Sciatic nerve (tissue), 2 donors: ENCODE results near the gene C1orf115. TPM values are rescaled to one million over a fixed set of nuclear protein-coding genes. Genes with fewer than 3 reads are reported as not detected.
"Not testable (repeated sequence)": the region's sequence is repeated elsewhere in the genome, so short reads cannot be mapped to it uniquely, and the experiment has no call there.

Experiments used
- ATAC-seq: fragments of 200-7000 bp; cut with Tn5 transposase; one replicate; pipeline ENCODE4 v1.9.1; 2020; ENCODE audit warnings: mild to moderate bottlenecking, moderate library complexity
- DNase-seq: peaks from one replicate; pipeline ENCODE4 v3.0.0-alpha.2; 2020; ENCODE audit warnings: low spot score
- intact Hi-C: fragments of 100-400 bp; cut with DNase I; formaldehyde crosslinking; loops from one replicate; pipeline ENCODE4 v1.14.2; 2022
- total RNA-seq: library from RNA; stranded (reverse); fragmentation: NEBNext Ultra II Directional; extraction: Animal tissue kit (Norgen Biotek cat#: 25700); gene quantifications from one replicate; pipeline ENCODE4 v1.2.1, GENCODE V29; 2021
- donor health status: DM: no; HTN: no; CAD: no.
- donor health status: DM: no; HTN: no; CAD: no.

Gene C1orf115, protein sequence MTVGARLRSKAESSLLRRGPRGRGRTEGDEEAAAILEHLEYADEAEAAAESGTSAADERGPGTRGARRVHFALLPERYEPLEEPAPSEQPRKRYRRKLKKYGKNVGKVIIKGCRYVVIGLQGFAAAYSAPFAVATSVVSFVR
- total RNA-seq, result 24.3 TPM

DNA sequence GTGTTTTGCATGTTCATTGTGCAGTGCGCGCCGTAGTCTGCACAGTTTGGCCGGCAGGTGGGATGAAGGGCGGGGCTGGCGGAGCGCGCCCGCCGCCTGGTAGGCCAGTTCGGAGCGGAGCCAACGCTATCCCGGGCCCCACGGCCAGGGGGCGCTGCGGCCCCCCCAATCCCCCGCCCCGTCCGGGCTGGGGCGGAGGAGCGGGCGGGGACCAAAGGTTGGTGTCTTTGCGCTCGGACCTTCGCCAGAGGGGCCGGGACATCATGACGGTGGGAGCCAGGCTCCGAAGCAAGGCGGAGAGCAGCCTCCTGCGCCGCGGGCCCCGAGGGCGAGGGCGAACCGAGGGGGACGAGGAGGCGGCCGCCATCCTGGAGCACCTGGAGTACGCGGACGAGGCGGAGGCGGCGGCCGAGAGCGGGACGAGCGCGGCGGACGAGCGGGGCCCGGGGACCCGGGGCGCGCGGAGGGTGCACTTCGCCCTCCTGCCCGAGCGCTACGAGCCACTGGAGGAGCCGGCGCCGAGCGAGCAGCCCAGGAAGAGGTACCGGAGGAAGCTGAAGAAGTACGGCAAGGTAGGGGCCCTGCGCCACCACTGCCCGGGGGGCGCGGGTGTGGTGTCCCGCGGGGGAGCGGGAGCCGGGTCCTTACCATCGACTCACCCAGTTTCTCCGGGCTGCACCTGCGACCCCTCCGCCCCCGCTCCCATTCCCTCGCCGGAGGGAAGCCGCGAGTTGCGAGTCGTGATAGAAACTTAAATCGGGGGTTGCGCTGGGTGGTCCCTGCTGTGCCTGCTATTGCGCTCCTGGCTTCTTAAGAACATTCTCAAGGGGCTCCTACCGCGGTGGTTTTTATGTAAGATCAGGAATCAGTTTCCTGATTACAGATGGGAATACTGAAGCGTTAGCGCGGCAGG lies at the start of gene C1orf115:
Gene C1orf115 (plus strand): TSS at position 224 of the 913 bp plus-strand sequence. CDS start 40 bp downstream, at position 264.
- ATAC-seq (peak; percentile 85), DNase-seq (peak; percentile 82)
- intact Hi-C loops, result no loop called here

DNA sequence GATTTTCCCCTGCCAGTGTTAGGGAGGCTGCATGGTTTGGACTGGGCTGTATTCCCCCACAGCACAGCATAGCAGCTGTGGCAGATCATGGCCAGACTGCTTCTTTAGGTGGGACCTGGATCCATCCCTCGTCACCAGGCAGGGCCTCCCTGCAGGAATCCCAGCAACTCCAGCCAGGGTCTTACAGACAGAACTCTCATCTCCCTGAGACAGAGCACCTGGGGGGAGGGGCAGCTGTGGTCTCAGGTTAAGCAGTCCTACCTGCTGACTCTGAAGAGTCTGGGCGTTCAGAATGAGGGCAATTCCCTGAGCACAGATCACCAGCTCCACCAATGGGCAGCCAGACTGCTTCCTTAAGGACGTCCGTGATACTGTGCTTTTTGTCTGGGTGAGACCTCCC lies 47.9 kb upstream of the C1orf115 start:
- ATAC-seq (no peak), DNase-seq (no peak)
- intact Hi-C loops, result no loop called here

DNA sequence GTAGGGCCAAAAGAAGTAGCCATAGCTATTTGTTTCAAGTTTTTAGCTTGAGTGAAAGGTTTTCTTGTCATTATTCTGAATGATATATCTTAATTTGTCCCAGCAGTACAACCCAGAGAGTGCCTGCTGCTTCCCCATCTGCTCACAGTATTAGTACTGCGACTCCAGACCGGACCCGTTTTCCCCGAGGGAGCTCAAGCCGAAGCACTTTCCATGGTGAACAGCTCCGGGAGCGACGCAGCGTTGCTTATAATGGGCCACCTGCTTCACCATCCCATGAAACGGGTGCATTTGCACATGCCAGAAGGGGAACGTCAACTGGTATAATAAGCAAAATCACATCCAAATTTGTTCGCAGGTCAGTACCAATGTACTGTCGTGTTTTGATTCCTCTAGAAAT lies 37.2 kb upstream of the C1orf115 start:
- intact Hi-C loops, result no loop called here
- ATAC-seq (no peak), DNase-seq (no peak)

DNA sequence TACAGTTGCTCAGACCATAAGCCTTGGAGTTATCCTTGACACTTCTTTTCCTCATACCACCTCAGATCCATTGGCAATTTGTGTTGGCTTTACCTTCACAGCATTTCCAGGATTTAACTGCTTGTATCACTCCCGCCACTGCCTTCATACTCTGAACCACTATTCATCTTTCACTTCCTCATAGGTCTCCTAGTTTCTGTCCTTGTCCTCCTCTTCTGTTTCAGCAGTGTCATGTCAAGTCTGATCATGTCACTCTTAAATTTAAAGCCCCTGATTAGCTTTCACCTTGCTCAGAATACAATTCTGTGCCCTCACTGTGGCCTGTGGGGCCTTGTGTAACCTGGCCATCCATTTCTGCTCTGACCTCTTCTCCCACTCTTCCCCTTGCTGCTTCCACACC lies 34.7 kb upstream of the C1orf115 start:
- no peak for DNase-seq
- intact Hi-C loops, result no loop called here
- ATAC-seq, result no peak

DNA sequence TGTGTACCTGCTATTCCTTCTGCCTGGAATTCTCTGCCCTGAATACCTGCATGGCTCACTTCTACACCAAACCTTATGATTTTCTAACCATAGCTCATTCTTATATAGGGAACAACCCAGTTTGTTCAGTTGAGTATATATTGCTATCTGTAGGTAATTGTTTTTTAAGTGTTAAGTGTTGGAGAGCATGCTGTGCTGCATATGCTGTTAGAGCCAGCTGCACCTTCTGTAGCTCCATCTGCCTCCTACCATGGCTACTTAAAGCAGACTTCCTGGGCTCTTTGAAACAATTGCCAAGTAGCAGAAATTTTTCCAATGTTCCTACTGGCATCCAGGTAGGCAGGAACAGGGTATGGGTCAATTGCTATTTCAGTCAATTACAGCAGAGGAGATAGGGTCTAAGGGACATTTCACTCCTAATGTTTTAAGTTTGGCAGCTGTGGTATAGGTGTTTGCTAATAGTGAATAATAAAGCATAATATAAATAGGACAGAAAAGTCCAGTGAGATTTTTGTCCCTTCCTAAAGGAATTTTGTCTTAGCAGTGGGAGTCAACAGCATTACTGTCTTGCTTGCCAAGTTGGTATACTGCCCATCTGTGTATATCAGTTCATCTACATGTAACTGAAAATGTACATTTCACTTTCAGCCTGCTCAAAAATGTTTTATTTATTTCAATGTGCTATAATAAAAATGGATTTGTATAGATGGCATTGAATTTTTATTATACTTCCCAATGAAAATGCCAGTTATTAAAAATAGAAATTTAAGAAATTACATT lies 34.0 kb upstream of the C1orf115 start:
- intact Hi-C loops, result no loop called here
- ATAC-seq (no peak), DNase-seq (no peak)

DNA sequence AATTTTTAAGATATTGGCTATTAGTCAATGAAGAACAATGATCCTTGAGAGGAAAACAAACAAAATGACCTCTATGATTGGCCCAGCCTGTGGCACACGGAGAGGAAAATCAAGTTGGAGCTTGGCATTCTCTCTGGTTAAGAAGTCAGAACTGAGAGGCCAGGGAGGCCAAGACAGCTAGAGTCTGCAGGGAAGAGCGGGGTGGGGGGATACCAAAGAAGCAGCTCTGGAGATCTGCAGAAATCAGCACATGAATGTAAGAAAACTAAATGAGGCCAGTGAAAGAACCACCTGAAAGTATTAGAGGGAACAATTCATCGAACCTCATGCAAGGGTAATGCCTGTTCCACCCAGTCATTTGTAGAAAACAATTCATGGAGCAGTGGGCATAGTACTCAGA lies 23.8 kb upstream of the C1orf115 start:
- DNase-seq (no peak), ATAC-seq (no peak)
- intact Hi-C loops, result no loop called here

DNA sequence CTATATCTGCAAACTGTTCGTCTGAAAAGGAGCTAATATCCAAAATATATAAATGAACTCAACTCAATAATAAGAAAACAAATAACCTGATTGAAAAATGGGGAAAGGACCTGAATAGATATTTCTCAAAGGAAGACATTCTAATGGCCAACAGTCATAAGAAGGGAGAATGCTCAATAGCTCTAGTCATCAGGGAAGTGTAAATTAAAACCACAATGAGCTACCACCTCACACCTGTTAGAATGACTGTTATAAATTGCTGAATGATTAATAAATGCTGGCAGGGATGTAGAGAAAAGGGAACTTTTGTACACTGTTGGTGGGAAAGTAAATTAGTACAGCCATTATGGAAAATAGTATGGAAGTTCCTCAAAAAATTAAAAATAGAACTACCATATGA lies 21.2 kb upstream of the C1orf115 start:
- no peak for DNase-seq
- intact Hi-C loops, result no loop called here
- no peak for ATAC-seq

DNA sequence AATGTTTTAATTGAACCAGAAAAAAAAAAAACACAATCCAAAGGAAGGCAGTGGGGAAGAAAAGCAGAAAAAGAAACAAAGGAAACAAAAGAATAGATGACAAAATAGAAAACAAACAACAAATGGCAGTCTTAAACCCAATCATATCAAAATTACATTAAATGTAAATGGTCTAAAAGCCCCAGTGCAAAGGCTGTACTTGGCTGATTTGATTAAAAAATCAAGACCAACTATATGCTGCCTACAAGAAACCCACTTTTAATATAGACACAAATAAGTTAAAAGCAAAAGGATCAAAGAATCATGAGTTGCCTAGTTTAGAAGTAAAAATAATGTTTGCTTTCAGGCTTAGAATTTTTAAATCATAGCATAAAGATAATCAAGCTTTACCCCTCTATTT lies 19.8 kb upstream of the C1orf115 start:
- intact Hi-C loops, result no loop called here
- DNase-seq, result no peak
- no peak for ATAC-seq

DNA sequence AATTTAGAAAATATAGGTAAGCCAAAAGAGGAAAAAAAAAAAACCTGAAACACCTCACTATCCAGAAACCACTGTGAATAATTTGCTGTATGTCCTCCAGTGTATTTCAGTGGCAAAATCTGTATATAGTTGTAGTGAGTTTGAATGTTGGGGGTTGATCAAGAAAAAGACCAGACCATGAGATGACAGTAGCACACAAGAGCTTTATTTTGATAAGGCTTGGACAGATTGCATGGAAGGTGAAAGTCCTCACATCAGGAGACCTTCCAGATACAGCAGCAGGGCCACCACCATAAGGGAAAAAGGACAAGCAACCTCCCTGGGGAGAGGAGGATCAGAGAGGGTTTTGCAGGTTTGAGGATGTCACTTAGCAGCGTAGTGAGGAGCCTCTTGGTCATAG lies 16.2 kb upstream of the C1orf115 start:
- ATAC-seq (no peak), DNase-seq (no peak)
- intact Hi-C loops, result no loop called here

DNA sequence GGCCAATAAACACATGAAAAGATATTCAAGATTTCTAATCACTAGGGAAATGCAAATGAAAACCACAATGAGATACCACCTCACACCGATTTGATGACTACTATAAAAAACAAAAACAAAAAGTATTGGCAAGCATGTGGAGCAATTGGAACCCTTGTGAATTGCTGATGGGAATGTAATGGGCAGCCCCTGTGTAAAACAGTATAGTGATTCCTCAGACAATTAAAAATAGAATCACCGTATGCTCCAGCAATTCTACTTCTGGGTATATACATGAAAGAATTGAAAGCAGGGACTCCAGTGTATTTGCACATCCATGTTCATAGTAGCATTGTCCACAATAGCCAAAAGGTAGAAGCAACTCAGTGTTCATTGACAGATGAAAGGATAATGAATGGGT lies 12.9 kb upstream of the C1orf115 start:
- intact Hi-C loops, result no loop called here
- no peak for ATAC-seq
- DNase-seq, result no peak

DNA sequence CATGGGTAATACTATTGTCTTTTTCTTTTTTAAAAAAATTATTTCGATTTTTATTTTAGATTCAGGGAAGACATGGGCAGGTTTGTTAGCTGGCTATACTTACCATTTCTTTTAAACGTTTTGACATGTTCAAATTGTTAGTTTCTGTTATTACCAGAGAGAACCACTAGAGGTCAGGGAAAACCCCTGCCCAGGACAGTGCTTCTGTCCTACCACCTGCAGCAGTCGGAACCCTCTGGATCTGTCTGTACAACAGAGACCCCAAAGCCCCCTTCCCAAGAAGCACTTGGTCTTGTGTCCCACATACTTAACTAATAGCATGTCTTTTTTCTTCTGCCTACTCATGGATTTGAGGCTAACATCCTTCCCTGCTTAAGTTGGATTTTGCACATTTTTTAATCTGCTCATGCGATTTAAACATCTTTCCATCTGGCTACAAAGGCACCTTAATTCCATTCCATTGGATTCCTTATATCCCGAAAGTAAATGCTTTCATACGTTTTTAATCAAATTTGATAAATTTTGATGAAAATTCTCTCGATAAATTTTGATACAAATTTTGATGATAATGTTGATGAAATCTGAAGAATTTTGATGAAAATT lies 10.0 kb upstream of the C1orf115 start:
- ATAC-seq (peak; percentile 74), DNase-seq (no peak)
- intact Hi-C loops, result no loop called here

DNA sequence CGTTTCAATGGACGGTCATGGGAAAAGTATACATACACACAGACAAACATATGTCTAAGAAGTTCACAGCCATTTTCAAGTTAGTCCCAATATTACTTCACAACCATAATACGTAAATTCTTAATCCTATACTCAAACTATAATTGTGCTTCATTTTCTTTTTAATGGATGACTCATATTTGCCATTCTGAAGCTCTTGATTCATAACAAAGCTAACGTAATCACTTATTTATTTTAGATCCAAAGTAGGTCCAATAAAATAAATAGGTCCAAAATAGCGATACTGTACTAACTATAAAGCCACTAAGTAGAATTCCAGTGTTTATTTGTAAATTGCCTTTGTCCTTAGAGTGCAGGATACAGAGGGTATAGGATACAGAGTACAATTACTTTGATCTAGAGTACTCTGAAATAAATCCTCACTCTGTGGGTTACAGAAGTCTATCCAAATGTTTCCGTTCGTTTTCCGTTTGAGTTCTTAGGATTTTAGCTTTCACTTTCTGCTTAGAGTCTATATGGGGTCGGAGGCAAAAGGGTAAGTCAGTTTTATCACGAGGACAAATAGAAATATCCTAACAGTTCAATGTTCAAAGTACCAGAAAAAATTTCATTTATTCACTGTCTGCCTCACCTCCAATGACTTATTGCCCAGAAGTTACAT lies 8.8 kb upstream of the C1orf115 start:
- no peak for DNase-seq
- intact Hi-C loops, result no loop called here
- no peak for ATAC-seq

DNA sequence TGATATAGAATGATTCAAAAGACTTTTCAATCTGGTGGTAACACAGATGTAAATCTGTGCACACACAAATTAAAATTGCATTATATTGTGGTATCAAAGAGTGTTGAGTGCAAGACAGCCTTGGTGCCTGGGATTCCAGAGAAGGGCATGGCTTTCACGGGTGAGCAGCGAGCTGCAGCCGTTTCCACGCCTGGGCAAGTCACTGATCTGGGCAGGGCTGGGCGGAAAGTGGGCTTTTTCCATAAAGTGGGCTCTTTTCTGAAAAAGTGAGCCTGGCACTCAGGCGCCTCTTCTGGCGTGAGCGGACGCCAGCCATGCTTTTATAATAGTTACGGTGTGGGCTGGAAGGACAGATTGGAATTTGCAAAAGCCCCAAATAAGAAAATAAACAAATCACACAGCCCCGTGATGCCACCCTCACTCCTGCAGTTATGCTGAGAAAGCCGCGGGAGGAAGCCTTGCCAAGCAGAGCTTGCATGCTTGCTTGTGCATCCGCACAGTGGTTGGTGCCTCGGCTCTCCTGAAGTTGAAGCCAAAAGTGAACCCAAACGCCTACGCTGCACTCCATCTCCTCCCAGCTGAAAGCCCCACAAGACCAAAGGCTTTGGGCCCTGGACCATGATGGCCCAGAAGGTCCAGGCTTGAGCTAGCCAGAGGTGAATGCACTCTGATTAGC lies 7.1 kb upstream of the C1orf115 start:
- intact Hi-C loops, result no loop called here
- ATAC-seq (no peak), DNase-seq (no peak)

DNA sequence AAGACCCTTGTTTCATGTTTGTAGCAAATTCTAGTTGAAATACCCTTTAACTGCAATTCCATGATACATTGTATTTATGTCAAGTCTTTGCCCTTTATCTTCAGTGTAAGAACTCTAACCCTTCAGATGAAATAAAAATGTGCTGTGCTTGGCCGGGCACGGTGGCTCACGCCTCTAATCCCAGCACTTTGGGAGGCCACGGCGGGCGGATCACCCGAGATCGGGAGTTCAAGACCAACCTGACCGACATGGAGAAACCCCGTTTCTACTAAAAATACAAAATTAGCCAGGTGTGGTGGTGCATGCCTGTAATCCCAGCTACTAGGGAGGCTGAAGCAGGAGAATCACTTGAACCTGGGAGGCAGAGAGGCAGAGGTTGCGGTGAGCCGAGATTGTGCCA lies 6.4 kb upstream of the C1orf115 start:
- ATAC-seq, intact Hi-C loops, DNase-seq: not testable (repeated sequence)

DNA sequence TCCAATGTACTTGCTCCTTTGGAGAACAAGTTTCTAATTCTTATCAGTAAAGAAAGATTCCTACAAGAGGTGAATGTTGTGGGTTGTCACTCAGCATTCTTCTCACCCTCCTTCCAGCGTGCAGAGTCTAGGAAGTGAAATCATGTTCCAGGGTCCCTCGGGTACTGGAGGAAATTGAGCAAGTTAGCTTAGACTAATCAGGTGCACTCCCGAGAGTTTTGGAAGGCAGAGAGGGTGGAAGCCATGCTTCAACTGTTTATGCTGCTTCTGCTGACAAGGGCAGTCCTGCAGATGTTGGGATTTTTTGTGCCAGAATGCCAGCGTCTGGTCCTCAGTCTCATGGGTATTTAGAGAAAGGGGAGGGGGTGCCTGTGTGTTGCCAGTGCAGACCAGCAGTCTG lies 5.3 kb upstream of the C1orf115 start:
- ATAC-seq, result no peak
- no peak for DNase-seq
- intact Hi-C loops, result no loop called here

DNA sequence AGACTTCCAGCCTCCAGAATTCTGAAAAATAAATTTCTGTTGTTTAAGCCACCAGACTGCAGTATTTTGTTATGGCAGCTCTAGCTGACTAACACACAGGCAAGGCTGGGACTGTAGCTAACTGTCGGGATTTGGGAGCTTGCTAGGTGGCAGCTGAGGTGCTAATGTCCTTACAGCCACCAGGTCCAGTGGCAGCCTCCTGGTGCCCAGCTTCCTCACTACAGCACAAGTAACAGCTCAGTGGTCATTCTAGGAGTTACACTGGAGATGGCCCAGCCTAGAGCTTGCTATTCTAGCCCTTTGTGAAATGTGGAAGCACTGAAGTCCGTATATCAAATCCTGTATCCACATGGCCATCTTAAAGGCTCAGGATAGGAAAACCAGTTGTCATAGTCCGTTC lies 4.3 kb upstream of the C1orf115 start:
- intact Hi-C loops, result no loop called here
- DNase-seq (no peak), ATAC-seq (no peak)

DNA sequence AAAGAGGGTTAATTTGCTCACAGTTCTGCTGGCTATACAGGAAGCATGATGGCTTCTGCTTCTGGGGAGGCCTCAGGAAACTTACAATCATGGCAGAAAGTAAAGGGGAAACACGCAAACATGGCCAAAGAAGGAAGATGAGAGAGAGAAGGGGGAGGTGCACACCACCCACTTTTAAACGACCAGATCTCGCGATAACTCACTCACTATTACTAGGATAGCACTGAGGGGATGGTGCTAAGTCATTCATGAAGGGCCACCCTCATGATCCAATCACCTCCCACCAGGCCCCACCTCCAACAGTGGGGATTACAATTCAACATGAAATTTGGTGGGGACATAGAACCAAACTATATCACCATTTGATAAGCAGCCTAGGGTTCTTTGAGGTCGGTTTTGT lies 2.4 kb upstream of the C1orf115 start:
- no peak for ATAC-seq

DNA sequence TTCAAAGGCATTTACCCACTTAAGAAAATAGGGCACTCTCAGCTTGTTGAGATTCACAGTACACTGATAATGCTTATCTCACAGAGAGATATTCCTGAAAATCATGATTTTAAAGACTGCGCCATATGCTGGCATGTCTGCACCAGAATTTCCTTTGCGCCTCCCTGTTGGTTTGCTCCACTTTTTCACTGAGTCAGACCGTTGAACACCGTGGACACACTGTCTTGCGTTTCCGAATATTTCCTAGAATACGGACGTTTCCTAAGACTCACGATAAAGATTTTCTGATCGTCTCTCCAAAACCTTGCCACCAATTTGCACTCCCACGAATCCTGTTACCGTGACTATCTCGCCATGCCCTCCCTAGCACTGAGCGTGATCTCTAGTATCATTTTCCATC lies 497 bp upstream of the C1orf115 start:
- ATAC-seq, result no peak
- DNase-seq, result no peak
- intact Hi-C loops, result no loop called here

More for the DNA sequence above, 2.4 kb upstream of the C1orf115 start:
- intact Hi-C loops, result no loop called here
- DNase-seq, result no peak
